Urothelium cell line (cell line): ENCODE results near the gene TNNT3.
"Not testable (repeated sequence)": the region's sequence is repeated elsewhere in the genome, so short reads cannot be mapped to it uniquely, and the experiment has no call there.

ENCODE experiments used
- DNase-seq: peaks from one replicate; pipeline ENCODE4 v3.0.0; 2011; ENCODE audit warnings: low spot score, mixed read lengths
- FAIRE-seq: peaks from 2 replicates; lab custom pipeline; 2011; peaks lifted over from hg19 to GRCh38; lab: Jason Lieb, UNC

The TNNT3 gene

GRCh38 chr11:1919391-1920127 lies at the start of gene TNNT3:
Gene TNNT3 (plus strand): TSS chr11:1919703. CDS start chr11:1922875, 3,172 bp downstream.
- FAIRE-seq (no peak), DNase-seq (no peak)

GRCh38 chr11:1870326-1870696 lies 49.2 kb upstream of the TNNT3 start:
- no peak for FAIRE-seq

GRCh38 chr11:1870721-1871466 lies 48.6 kb upstream of the TNNT3 start:
- no peak for FAIRE-seq

More at GRCh38 chr11:1870326-1870696, 49.2 kb upstream of the TNNT3 start:
- no peak for DNase-seq

GRCh38 chr11:1871531-1871930 lies 48.0 kb upstream of the TNNT3 start:
- FAIRE-seq = no peak

More at GRCh38 chr11:1870721-1871466, 48.6 kb upstream of the TNNT3 start:
- DNase-seq = peak; percentile 42

GRCh38 chr11:1872267-1872985 lies 47.1 kb upstream of the TNNT3 start:
- FAIRE-seq = no peak

More at GRCh38 chr11:1871531-1871930, 48.0 kb upstream of the TNNT3 start:
- DNase-seq = no peak

GRCh38 chr11:1873048-1873812 lies 46.3 kb upstream of the TNNT3 start:
- DNase-seq = peak; percentile 23
- FAIRE-seq = no peak

More at GRCh38 chr11:1872267-1872985, 47.1 kb upstream of the TNNT3 start:
- DNase-seq = no peak

- FAIRE-seq, DNase-seq: not testable (repeated sequence)
Observed at GRCh38 chr11:1873813-1874150, 45.7 kb upstream of the TNNT3 start.

GRCh38 chr11:1874441-1875092 lies 44.9 kb upstream of the TNNT3 start:
- DNase-seq, FAIRE-seq: not testable (repeated sequence)

GRCh38 chr11:1875093-1875850 lies 44.2 kb upstream of the TNNT3 start:
- no peak for DNase-seq
- FAIRE-seq = no peak

- not testable (repeated sequence) for FAIRE-seq, DNase-seq
Observed at GRCh38 chr11:1875851-1876301, 43.6 kb upstream of the TNNT3 start.

GRCh38 chr11:1876361-1877063 lies 43.0 kb upstream of the TNNT3 start:
- DNase-seq = peak; percentile 68
- FAIRE-seq = peak; percentile 93

GRCh38 chr11:1877211-1878136 lies 42.0 kb upstream of the TNNT3 start:
- FAIRE-seq = peak; percentile 74

GRCh38 chr11:1878137-1879031 lies 41.1 kb upstream of the TNNT3 start:
- no peak for FAIRE-seq
- no peak for DNase-seq

More at GRCh38 chr11:1877211-1878136, 42.0 kb upstream of the TNNT3 start:
- peak; percentile 54 for DNase-seq

- FAIRE-seq (no peak), DNase-seq (no peak)
Observed at GRCh38 chr11:1879342-1879940, 40.1 kb upstream of the TNNT3 start.

- FAIRE-seq (no peak), DNase-seq (no peak)
Observed at GRCh38 chr11:1879941-1880720, 39.4 kb upstream of the TNNT3 start.
